Activated T-helper 17 cell treated with anti-CD3 and anti-CD28 coated beads, Interleukin-2, amount 50 U/mL, for 72 hours (primary cell): ENCODE measurements around the gene PANK4. TPM values are rescaled to one million over a fixed set of nuclear protein-coding genes. Genes with fewer than 3 reads are reported as not detected.

Experiments used
- ATAC-seq: fragments of 150-1000 bp; cut with Tn5 transposase; replicated peaks from 2 replicates; pipeline ENCODE4 v1.10.0; 2021; ENCODE audit warnings: mild to moderate bottlenecking, moderate library complexity
- H3K27ac Mint-ChIP-seq: one replicate; pipeline ENCODE4 v1.8.0; 2022; ENCODE audit warnings: mixed read lengths
- H3K27me3 Mint-ChIP-seq: one replicate; pipeline ENCODE4 v1.8.0; 2022; ENCODE audit warnings: mixed read lengths
- H3K36me3 Mint-ChIP-seq: one replicate; pipeline ENCODE4 v1.8.0; 2022; ENCODE audit warnings: low read depth, mild to moderate bottlenecking, mixed read lengths
- H3K4me1 Mint-ChIP-seq: one replicate; pipeline ENCODE4 v1.8.0; 2022; ENCODE audit warnings: mixed read lengths
- H3K4me3 Mint-ChIP-seq: one replicate; pipeline ENCODE4 v1.8.0; 2022; ENCODE audit warnings: mild to moderate bottlenecking, mixed read lengths
- H3K9me3 Mint-ChIP-seq: one replicate; pipeline ENCODE4 v1.8.0; 2022; ENCODE audit warnings: mixed read lengths
- total RNA-seq, 2 donors: library from RNA; stranded (reverse); gene quantifications; one replicate each; pipeline ENCODE4 v1.2.3, GENCODE V29; 2022

Gene PANK4
- total RNA-seq, 2 donors from 2014 or later, result 41.7 to 54.9 TPM

DNA sequence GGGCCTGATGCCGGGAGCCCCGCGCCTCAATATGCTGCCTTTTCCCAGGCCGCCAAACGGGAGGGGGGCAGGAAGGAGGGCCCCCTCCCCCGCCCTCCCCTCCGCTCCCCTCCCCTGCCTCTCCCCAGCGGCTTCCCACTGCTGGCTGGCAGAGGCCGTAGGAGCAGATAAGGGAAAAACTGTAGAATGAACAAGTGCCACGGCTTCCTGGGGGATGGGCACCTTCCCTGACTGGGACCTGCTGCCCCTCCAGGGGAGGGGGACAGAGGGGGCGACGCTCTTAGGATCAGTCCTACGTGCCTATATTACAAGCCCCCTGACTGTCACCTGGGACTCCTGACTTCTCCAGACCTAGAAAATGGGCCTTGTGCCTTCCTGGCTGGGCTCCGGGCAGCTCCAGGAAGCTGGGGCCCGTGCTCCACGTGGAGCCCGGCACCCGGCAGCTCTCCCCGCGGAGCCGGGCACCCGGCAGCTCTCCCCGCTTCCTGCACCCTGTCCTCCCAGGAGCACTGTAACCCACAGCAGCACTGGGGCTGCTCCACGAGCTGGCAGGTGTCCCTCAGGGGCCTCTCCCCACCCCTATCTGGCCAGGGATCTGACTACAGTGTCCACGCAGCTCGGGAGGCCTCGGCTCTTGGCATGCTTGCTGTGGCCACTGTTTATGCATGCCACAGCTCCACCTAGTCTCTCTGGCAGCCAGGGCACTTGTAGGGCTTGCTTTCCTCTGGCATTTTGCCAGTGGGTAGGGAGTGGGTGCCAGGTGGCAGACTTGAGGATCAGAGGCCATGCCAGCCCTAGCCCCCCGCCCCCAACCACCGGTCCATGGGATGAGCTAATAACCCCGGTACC lies 4.3 kb upstream of the PANK4 start:
- H3K27ac Mint-ChIP-seq, result no peak overlapping the region

DNA sequence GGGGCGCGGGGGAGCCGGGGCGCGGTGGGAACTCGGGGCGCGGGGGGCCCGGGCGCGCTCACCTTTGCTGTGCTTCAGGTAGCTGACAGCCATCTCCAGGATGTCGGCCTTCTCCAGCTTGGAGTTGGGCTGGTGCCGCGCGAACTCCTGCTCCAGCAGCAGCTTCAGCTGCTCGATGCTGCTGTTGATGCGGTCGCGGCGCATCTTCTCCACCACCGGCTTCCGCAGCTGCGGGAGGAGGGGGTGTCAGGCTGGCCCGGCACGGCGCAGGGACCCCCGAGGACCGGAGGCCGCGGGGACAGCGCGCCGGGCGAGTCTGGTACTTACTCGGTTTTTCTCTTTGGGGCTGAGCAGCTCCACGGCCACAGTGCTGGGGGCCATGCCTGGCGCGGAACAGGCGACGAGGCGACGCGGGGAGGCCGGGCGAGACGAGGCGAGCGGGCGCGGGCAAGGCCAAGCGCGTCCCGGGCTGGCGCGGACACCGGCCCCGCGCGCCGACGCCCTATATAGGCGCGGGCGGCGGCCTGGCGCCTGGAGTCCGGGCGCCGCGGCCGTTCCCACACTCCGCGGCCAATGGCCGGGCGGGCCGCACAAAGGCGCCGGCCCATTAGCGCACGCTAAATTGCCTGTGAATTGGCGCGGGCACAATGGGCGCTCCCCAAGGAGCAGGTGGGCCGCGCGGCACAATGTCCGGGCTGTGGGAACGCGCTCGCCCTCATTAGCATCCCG lies 3.6 kb upstream of the PANK4 start, which contains the start of gene HES5:
TSS of gene HES5 (minus strand) at position 480 of the 729 bp plus-strand sequence. CDS start at position 381, 99 bp downstream.
- no peaks in the 10 kb centered on the region for H3K27me3 Mint-ChIP-seq
- peaks cover 9% of the 10 kb centered on the region for H3K4me1 Mint-ChIP-seq
- no peak within 1 kb of the TSS for H3K27ac Mint-ChIP-seq
- H3K9me3 Mint-ChIP-seq, result no peaks in the 10 kb centered on the region
- H3K4me3 Mint-ChIP-seq, result peak within 1 kb of the TSS; percentile 51
- ATAC-seq, result no peak
- peaks cover 4% of the 10 kb centered on the region for H3K36me3 Mint-ChIP-seq

More for the DNA sequence above, 4.3 kb upstream of the PANK4 start:
- H3K36me3 Mint-ChIP-seq, result no peaks in the 10 kb centered on the region
- H3K4me3 Mint-ChIP-seq, result peak overlapping the region; percentile 37
- H3K27me3 Mint-ChIP-seq, result no peaks in the 10 kb centered on the region
- no peaks in the 10 kb centered on the region for H3K9me3 Mint-ChIP-seq
- no peak for ATAC-seq
- H3K4me1 Mint-ChIP-seq, result peaks cover 6% of the 10 kb centered on the region

DNA sequence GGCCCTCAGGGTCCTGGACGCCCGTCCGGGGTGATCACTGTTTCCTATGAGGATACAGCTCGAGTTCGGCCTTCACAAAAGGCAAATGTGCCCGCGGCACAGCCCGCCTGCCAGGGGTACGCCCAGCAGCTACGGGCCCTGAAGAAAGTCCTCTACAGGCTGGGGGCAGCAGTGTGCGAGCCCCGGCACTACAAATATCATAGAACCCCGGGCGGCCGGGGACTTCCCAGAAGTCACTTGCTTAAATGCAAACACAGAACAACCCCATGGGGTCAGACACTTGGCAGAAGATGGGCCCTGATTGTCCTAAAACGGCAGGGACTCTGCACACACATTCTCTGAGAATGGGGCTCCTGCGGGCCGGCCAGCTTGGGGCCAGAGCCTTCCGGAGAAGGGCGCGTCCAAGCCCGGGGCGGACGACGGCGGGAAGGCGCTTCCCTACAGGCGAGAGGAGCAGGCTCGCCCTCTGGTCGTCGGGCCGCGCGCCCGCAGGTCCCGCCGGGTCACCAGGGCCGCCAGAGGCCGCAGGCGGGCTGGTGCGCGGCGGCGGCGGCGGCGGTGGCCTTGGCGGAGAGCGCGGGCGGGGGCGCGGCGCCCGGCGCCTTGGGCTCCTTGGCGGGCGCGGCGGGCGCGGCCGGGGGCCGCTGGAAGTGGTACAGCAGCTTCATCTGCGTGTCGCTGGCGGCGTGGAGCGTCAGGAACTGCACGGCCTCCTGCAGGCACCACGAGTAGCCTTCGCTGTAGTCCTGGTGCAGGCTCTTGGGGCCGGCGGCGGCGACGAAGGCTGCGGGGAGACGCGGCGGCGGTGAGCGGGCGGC lies 2.8 kb upstream of the PANK4 start:
- Mint-ChIP-seq H3K27me3 (no peaks in the 10 kb centered on the region), H3K4me3 (peak overlapping the region; percentile 51), H3K27ac (no peak overlapping the region), H3K9me3 (no peaks in the 10 kb centered on the region), H3K4me1 (peaks cover 17% of the 10 kb centered on the region), H3K36me3 (peaks cover 12% of the 10 kb centered on the region)
- no peak for ATAC-seq

DNA sequence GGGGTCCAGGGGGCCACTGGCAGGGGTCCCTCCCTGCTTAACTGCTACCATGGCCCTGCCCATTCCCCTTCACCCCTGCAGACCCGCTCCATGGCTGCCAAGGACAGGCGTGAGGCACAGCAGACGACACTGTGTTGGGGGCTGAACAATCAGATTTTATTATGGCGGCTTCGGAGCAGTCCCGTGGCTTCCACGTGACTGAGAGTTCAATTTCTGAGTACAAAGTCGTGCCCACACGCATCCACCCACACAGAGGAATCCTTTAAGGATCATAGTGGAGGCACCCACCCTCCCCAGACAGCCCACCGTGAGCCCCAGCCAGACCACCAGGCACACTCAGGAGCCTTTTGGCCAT lies 2.2 kb upstream of the PANK4 start:
- ATAC-seq, result no peak
- H3K36me3 Mint-ChIP-seq, result peaks cover 17% of the 10 kb centered on the region

DNA sequence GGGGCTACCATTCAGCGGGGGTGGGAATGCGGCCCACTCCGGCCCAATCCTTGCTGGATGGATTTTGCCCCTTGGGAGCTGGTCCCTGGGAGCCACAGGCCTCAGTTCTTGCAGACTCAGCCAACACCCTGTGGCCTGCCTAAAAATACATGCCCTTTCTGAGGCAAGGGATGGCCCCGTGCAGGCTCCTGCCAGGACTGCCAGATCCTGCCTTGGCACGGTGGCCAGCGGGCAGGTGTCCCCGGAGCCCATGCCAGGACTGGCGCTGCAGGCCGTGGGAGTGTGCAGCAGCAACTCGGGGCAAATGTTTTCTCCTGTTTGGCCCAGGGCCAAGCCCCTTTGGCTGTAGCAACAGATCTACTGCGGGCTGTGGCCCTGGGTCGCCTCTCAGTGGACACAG lies 1.6 kb upstream of the PANK4 start:
- Mint-ChIP-seq H3K4me3 (no peak overlapping the region), H3K36me3 (peaks cover 17% of the 10 kb centered on the region), H3K4me1 (peaks cover 26% of the 10 kb centered on the region), H3K27me3 (no peaks in the 10 kb centered on the region), H3K27ac (no peak overlapping the region), H3K9me3 (no peaks in the 10 kb centered on the region)
- no peak for ATAC-seq

More for the DNA sequence above, 2.2 kb upstream of the PANK4 start:
- peak overlapping the region; percentile 51 for H3K4me3 Mint-ChIP-seq
- H3K27me3 Mint-ChIP-seq, result no peaks in the 10 kb centered on the region
- no peak overlapping the region for H3K27ac Mint-ChIP-seq
- peaks cover 22% of the 10 kb centered on the region for H3K4me1 Mint-ChIP-seq
- no peaks in the 10 kb centered on the region for H3K9me3 Mint-ChIP-seq

DNA sequence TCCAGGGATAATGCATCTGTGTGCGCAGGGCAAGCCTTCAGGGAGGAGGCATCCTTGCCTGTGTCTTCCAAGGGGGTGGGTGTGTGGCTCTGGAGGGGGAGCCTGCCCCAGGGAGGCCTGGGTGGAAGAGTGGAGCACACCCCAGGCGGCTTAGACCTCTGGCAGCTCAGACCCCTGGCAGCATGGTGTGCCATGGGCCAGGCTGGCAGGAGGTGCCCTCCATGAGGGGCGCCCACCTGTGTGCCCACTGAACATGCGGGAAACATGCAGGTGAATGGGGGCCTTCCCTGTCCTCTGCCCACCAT lies 1.1 kb upstream of the PANK4 start:
- Mint-ChIP-seq H3K4me1 (peaks cover 29% of the 10 kb centered on the region), H3K9me3 (no peaks in the 10 kb centered on the region), H3K4me3 (peak overlapping the region; percentile 93), H3K27me3 (no peaks in the 10 kb centered on the region), H3K27ac (no peak overlapping the region), H3K36me3 (peaks cover 19% of the 10 kb centered on the region)
- no peak for ATAC-seq

DNA sequence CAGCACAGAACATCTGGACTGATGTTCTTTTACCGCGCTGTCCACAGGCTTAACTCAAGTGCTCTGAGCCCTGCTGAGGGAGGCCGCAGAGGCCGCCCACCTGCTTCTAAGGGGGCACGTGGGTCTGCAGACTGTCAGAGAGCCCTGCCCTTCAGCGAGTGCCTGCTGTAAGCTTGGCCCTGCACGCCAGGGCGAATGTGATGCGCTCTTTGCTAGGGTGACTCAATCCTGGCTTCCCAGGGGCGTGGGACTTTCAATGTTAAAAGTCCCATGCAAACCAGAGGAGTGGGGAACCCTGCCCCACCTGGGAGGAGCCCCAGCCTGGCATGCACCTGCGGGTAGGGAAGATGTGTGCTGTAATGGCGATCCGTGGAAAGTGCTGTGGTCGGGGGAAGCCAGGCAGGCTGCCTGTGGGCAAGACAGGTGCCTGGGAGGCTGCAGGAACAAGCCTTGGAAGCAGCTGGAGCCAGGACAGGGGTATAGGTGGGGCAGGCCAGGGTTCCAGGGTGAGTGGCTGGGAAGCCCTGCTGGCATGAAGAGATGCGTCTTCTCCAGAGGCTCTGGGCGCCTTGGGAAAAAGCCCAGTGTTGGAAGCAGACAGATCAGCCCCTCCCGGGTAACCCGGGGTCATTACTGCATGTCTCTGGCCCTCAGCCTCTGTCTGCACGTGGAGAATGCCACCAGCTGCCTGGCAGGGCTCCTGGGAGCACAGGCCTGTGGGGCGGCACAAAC lies 594 bp upstream of the PANK4 start:
- Mint-ChIP-seq H3K4me3 (peak overlapping the region; percentile 93), H3K27me3 (no peaks in the 10 kb centered on the region), H3K27ac (peak overlapping the region; percentile 85), H3K9me3 (no peaks in the 10 kb centered on the region), H3K4me1 (peaks cover 32% of the 10 kb centered on the region), H3K36me3 (peaks cover 24% of the 10 kb centered on the region)
- ATAC-seq, result peak; percentile 65

DNA sequence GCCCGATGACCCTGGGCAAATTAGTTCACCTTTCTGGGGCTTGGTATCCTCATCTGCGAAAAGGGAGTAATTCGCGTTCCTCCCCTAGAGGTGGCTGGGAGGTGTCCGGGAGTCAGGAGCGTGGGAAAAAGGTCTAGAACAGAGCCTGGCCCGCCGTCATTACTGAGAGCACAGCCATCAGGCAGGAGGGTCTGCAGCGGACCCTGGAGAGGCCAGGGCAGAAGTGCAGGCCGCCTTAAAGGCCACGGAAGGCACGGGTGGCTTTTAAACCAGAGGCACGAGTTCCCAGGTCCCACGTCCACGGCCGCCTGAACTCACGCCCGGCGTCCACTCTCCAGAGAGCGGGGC lies 850 bp downstream of the PANK4 start:
- Mint-ChIP-seq H3K4me3 (peak overlapping the region; percentile 93), H3K4me1 (peaks cover 32% of the 10 kb centered on the region), H3K27me3 (no peaks in the 10 kb centered on the region), H3K9me3 (no peaks in the 10 kb centered on the region), H3K27ac (peak overlapping the region; percentile 94), H3K36me3 (peaks cover 35% of the 10 kb centered on the region)
- ATAC-seq, result no peak

DNA sequence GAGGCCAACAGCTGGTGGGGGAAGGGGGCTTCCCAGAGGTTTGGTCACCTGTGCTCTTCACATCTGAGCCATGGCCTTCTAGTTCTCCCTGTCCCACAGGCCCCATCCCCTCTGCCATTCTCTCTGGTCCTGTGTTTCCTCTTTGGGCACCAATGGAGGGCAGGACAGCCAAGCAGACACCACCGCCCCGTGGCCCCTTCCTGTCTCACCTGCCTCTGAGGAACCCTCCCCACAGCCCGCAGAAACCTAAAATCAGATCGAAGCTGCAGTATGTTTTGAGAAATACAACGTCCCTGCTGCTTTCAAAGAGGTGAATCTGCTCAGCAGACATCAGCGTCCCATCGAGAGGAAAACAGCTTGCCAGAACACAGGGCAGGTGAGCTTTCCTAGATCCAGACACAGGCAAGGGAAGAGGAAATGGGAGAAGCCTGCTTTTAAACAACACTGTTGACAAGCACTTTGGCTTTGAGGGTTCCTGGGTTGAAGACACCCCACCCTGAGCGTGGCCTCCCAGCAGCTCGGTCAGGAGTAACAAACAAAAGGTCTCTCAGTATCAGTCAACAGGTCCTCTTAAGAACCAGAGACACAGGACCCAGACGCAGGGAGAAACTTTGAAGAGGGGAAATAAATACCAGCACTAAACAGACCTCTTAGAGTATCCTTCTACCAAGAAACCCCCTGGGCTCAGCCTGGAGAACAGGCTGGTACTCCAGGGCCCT lies 2.3 kb downstream of the PANK4 start:
- Mint-ChIP-seq H3K36me3 (peaks cover 41% of the 10 kb centered on the region), H3K4me1 (peaks cover 32% of the 10 kb centered on the region), H3K4me3 (peak overlapping the region; percentile 93), H3K27ac (peak overlapping the region; percentile 94), H3K27me3 (no peaks in the 10 kb centered on the region), H3K9me3 (no peaks in the 10 kb centered on the region)
- no peak for ATAC-seq

DNA sequence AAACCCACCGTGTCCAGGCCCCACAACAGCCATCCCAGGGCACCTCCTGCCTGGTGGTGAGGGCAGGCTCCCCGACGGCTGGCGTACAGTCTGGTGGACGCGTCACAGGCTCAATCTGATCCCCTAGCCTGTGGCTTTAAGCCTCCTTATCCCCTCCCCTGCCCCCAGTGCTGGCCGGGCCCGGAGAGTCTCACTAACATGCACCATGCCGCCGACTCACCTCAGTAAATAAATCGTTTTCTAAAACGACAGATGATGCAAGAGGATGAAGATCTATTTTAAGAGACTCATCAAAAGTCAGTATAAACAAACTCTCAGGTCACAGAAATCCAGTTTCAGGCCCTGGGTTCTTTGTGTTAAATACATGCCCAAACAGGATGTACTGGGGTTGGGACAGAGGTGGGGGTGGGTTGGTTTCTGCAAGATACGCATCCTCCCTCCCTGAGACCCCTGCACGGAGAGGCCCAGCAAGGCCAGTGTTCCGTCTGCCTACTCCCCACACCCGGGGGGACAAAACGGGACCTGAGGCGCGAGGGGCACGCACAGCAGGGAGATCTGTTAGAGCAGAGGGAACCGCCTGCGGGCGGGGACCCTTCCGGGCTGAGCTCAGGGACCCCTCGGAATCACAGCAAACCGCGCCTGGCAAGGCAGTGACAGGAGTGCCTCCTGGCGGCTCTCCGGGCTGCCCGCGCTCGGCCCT lies 3.1 kb downstream of the PANK4 start:
- H3K27ac Mint-ChIP-seq, result peak overlapping the region; percentile 94
- H3K36me3 Mint-ChIP-seq, result peaks cover 48% of the 10 kb centered on the region
- H3K4me3 Mint-ChIP-seq, result peak overlapping the region; percentile 93
- no peak for ATAC-seq
- H3K27me3 Mint-ChIP-seq, result no peaks in the 10 kb centered on the region
- H3K4me1 Mint-ChIP-seq, result peaks cover 32% of the 10 kb centered on the region
- no peaks in the 10 kb centered on the region for H3K9me3 Mint-ChIP-seq

DNA sequence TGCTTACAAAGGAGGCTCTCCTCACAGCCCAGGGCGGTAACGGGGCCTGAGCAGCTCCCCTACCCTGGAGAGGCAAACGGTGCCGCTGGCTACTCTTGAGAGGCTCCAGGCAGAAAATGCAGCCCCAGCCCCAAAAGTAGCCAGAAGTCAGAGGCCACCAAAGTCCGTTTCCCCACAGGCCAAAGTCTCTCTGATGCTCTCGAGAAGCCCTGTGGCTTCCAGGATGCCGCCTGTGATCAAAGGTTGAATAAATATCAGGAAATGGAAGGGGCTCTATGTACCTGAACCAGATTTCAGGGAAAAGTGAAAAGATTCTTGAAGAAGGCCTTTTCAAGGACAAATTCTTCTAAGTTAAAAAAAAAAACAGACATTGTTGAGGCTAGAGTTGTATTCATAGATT lies 4.2 kb downstream of the PANK4 start:
- Mint-ChIP-seq H3K36me3 (peaks cover 57% of the 10 kb centered on the region), H3K27me3 (no peaks in the 10 kb centered on the region), H3K9me3 (no peaks in the 10 kb centered on the region), H3K27ac (peak overlapping the region; percentile 94), H3K4me3 (peak overlapping the region; percentile 93), H3K4me1 (peaks cover 31% of the 10 kb centered on the region)
- no peak for ATAC-seq

DNA sequence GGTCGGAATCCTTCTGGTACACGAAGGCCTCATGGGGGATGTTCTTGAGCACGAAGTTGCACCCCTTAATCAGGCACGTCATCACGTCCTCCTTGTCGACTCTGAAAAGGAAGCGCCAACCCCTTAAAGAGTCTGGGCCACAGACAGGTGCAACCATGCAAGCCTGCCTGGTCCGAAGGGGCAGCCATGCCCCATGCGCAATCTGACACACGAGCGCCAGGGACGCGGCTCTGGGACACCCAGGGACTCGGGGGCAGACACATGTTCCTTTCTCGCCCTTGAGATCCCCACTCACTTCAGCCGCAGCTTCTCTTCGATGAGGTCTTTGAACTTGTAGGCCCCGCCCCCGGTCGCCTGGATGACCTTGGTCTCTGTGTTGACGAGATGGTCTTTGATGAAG lies 5.6 kb downstream of the PANK4 start:
- Mint-ChIP-seq H3K4me1 (peaks cover 26% of the 10 kb centered on the region), H3K27me3 (no peaks in the 10 kb centered on the region), H3K9me3 (no peaks in the 10 kb centered on the region), H3K27ac (no peak overlapping the region), H3K36me3 (peaks cover 70% of the 10 kb centered on the region), H3K4me3 (no peak overlapping the region)
- no peak for ATAC-seq

DNA sequence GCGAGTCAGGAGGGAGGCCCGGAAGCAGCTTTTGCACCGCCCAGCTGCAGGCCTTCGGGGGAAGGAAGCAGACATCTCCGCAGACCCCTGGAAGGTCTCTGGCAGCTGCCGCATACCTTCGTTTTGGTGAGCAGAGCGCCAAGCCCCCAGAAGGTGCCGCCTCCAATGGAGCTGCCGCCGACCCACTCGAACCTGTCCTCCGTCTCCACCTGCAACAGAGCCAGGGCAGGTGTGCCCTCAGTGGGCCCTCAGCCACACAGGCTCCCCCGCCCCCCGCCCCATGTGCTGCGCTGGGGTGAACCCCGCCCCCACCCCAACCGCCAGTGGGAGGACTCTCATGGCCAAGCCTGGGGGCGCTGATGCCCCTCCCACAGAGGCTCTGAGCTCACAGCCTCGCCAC lies 6.2 kb downstream of the PANK4 start:
- no peaks in the 10 kb centered on the region for H3K9me3 Mint-ChIP-seq
- peaks cover 74% of the 10 kb centered on the region for H3K36me3 Mint-ChIP-seq
- no peak overlapping the region for H3K4me3 Mint-ChIP-seq
- peaks cover 25% of the 10 kb centered on the region for H3K4me1 Mint-ChIP-seq
- no peaks in the 10 kb centered on the region for H3K27me3 Mint-ChIP-seq
- no peak for ATAC-seq
- no peak overlapping the region for H3K27ac Mint-ChIP-seq
